Hematopoietic multipotent progenitor cell treated with erythropoietin and hydrocortisone succinate and interleukin-3 and kit ligand, for 4 days (in vitro differentiated cells): ENCODE results near the gene TEX14.
A peak's percentile ranks its signal among the peaks of the same experiment; 100 is the strongest.
"Not testable (repeated sequence)": the region's sequence is repeated elsewhere in the genome, so short reads cannot be mapped to it uniquely, and the experiment has no call there.

Experiments used
- DNase-seq: peaks from one replicate; pipeline ENCODE4 v3.0.0-alpha.2; 2015

The TEX14 gene

DNA sequence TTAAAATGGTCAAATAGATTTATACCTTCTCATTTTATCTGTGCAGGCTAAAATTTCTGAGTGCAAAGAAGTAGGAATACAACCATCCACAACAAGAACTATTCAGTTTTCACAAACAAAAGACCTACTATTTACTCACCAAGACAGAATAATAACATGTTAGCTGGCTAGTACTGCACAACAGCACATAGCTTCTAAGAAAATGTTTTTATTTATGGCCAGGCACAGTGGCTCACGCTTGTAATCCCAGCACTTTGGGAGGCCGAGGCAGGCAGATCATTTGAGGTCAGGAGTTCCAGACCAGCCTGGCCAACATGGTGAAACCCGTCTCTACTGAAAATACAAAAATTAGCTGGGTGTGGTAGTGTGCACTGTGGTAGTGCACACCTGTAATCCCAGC lies 136.7 kb downstream of the TEX14 start:
- not testable (repeated sequence) for DNase-seq

DNA sequence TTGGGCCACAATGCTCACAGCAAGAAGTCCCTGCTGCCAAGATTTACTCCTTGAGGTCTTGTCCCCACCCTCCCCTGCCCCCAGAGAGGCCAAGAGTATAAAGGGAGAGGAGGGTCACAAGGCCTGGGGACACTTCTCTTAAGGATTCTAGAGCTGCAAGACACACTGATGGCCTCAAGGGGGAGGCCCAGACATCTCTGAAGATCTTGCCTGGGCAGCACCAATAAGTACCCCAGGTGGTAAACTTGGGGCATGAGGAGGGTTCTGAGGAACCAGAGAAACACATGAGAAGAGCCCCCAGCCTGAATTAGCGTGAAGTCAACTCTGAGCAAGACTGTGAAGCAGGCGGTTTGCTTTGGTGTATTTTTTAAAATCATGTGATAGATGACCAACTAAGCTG lies 150.6 kb downstream of the TEX14 start:
- peak; percentile 64 for DNase-seq

DNA sequence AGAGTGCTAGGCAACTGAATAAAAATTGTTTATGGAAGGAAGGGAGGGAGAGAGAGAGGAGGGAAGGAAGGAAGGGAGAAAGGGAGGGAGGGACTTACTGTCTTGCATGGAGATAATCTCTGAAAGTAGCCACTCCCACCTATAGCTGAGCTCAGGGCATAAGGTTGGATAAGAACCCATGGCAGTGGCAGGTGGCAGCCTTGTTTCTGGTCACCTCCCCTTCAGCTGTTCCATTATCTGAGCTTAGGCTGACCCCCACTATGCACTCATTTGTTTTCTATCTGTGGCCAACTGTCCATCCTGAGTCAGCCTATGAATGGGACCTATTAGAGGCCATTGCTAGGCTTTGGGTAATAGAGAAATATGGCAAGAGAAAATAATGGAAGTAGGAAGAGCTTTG lies 152.1 kb downstream of the TEX14 start:
- DNase-seq = peak; percentile 35

DNA sequence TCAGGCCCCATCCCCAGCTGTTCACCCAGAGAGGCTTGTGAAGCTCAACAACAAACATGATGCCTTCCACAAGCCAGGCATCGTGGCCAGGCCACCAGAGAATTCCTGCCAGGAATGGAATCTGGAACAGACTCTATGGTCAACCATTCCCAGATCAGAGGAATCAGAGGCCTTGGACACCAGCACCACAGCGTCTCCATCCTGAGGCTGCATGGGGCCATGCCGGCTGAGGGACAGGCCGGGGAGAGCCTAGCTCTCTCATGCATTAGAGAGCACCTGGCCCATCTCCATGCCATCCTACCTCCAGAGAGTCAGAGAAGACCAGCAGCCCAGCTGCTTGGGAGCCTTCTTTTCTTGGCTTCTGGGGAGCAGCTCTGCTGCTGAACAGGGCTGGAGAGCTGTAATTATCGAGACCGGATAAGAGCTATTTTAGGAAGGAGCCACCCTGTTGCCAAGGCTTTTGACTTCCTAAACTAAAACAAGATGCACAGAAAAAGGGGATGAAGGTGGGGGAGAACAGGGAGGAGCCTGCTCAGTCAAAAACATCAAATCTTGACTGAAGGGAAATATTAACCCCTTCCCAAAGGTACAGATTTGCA lies 152.9 kb downstream of the TEX14 start:
- peak; percentile 24 for DNase-seq

DNA sequence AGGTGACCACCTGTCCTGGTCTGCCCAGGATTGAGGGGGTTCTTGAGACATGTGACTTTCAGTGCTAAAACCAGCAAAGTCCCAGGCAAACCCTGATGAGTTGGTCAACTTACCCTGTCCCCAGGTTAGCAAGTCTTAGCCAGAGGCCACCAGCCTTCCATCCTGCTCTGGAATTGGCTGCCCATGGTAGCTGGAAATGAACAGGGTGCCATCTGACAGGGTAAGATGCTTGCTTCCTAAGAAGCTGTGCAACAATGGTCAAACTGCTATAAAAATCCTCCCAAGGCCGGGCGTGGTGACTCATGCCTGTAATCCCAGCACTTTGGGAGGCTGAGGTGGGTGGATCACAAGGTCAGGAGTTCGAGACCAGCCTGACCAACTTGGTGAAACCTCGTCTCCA lies 154.6 kb downstream of the TEX14 start:
- DNase-seq = no peak

DNA sequence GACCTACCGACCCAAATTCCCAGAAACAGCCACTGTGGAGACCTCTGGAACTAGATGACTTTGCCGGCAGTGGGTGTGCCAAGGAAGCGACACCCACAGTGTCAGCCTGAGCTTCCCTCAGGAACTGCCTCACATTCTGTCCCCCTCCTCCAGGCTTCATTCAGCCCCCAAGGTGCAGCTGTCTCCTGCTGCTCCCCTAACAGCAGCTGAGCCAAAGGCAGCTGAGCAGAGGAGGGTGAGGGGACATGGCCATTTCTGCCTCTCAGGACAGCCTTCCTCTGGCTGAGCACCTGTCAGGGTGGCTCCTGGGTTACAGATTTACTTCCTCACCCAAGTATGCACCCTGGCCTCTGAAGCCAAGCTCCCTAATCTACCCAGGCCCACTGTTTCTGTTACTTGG lies 155.3 kb downstream of the TEX14 start:
- DNase-seq = no peak

DNA sequence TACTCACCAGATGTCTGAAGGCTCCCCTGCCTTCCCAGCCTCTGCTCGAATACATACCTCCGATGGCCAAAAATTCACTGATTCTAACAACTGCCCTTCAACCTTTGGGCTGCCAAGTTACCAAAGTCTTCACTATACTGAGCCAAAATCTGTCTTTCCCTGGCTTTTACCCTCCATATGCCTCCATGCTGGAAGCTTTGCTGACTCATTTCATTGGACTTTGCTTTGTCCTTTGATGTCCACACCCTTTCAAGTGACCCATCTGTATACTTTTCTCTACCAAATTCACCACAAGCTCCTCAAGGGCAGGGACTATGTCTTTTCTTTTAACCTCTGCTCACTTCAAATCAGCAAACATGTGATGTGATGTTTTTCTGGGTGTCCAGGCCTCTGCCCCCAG lies 156.4 kb downstream of the TEX14 start:
- no peak for DNase-seq

DNA sequence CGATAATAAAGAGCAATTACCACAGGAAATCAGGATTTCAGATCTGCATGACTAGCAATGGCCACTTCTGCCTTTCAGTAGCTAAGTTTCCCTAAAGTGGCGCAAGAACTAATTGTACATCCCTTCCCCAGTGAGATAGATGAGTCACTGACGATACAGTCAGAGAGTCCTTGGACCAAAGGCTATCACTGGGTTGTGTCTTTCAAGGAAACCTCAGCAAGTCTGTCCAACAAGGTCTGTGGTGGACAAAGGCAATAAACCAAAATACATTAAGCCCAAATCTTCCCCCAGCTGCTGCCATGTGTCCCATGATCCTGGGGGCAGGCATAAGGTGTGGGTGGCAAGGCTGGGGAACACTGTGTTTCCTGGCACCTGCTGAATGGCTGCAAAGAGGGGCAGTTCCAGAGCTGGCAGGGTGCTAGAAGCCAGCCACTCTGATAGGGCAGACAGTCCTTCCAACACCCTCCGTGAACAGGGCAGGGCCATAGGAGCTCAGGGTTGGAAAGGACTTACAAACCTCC lies 156.9 kb downstream of the TEX14 start:
- DNase-seq = peak; percentile 51

DNA sequence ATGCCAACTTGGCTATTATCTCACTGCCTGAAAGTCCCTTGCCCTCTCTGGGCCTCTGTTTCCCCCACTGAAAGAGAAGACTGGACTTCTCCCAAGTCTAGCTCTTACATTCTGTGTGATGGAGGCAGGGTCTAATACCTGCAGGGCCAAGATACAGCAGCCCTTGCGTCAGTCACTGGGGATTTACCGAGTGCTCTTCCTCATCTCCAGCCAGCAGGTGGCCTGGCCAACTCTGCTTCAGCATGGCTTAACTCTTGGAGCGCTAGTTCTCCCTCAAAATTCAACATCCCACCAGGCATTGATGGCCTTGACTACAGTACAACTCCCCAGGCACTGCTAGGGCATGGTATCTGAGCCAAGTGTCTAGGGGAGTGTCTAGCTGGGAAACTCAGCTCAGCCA lies 157.5 kb downstream of the TEX14 start:
- no peak for DNase-seq

DNA sequence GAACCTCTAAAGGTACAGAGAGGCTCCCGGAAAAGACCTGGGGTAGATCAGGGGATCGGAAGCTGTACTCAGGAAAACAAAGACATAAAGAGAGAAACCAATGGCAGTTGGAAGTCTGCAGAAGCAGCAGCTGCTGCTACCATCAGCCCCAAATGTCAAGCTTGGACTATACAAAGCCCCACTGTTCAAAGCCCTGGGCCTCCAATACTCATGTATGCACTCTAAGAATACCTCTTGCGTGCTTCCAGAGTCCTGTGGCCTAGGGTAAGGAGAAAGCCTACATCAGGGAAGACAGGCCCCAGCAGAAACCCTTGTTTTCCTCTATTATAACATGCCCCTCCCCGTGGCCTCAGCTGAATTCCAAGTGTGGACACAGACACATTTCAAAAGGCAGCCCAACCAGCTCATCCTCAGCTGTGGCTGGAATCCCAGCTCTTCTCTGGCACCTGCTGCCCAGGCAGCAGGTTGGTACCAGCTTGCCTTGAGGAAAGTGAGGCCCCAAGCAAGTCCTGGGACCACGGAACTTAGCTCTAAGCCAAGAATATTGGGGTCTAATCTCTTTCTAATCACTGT lies 158.1 kb downstream of the TEX14 start:
- no peak for DNase-seq

DNA sequence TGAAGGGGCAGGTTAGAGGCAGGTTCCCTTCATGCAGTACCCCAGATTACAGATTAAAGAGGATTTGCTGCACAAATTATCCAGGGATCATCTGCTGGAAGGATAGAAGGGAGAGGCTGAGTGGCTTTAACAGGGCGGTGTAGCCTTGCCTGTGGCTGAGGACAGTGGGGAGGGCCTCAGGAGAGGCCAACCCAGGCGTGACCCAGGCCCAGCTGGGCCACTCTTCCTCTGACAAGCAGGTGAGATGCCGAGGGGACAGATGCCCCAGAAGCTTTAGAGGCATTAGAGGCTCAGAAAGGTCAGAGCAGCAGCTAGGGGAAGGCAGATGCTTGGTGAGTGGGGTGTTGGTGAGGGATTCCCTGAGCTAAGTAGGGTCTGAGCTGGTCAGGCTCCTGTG lies 159.3 kb downstream of the TEX14 start:
- no peak for DNase-seq

DNA sequence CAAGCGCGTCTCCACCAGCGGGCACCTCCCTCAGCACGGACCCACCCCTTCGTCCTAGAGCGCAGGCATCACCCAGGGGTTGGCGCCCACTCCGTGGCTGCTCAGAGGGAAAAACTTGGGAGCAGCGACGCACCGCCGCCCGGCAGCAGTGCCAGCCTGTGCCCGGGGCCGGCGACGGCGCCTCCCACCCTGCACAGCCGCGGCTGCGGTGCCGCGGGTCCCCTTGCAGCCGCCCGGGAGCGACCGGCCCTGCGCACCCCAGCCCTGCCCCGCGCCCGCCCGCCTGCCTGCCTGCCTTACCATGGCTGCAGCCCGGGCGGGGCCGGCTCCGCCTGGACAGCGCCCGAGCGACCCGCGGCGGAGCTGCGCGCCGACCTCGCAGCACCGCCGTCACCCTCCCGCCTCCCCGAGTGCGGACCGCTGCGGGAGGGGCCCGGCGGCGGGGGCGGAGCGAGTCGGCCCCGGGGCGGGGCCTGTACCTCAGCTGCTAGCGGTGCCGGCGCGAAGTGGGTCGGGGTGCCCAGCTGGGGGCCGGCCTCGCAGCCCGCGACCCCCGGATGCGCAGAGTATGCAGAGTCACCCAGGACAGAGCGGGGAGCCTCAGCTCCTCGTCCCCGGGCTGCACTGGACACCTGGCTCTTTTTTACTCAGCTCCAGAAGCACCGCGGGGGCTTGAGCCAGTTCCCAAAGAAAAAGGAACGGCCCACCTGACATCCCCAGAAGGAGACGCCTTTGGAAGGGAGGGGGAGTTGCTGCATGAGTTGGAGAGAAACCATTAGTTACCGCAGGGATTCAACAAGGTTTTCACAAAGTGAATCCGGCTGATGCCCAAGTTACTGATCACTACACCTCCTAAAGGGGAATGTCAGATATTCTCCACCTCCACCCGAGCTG lies 159.9 kb downstream of the TEX14 start:
- DNase-seq = peak; percentile 72

DNA sequence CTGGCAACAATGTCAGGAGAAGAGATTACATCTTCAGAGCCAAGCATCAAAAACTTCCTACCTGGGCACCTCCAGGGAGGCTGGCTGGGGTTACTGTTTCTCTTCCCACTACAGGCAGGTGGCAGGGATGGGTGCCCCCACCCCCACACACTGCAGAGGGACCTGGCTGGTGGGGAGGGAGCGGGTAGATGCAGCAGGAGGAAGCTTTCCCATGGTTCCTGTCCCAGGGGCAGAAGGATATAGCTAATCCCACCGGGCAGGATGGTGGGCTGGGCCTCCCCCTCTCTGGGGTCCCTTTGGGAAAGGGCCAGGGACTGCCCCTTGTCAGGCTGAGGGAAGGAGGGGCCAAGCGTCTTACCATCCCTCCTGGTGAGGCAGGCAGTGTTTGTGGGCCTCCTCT lies 160.7 kb downstream of the TEX14 start:
- no peak for DNase-seq

DNA sequence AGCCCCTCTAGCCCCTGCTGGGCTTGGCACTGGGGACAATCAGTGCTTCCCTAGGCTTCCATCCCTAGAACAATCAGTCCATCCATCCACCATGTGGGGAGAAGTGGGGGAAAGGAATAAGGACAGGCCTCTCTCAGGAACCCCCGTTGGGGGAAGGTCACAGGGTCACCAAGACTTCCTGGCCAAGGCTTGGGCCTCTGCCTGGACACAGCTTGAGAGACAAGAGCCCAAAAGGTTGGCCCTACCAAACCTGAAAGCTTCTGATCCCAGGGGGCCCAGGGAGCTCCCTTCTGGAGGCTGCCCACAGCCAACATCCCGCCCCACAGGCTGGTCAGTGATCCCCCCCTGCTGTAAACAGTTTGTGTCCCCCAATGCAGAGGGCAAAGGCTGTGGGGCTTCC lies 161.2 kb downstream of the TEX14 start:
- no peak for DNase-seq

DNA sequence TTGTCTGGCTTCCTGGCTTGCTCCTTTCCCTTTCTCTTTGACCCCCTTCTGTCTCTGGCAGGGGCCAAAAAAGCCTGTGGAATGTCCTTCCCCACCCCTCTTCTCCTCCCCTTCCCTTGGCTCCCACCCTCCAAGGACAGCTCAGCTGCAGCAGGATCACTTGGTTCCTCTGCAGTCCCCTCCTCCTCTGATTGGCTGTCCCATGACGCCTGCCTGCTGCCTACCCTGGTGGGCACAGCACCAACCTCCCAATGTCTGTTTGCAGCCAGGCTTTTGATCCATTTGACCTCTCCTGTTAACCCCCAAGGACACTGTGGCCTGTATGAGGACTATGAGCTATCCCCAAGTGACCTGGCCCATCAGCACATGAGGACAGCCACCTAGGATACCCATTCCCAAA lies 162.6 kb downstream of the TEX14 start:
- no peak for DNase-seq

DNA sequence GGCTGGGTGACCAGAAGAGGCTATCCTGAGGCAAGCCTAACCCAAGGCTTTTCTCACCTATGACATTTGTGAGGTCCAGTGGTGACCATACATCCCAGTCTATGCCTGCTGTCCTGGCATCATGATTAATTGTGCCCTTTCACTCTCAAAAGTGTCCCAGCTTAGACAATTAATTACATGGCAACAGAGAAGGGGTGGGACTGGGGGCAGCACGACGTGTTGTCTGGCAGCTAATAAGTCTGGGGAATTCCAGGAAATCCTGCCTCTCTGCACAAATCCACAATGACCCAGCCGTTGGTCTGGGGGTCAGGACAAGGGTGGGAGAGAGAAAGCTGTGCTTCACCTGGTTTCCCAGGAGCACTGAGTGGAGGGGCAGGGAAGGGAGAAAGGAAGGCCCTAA lies 163.4 kb downstream of the TEX14 start:
- DNase-seq = no peak

DNA sequence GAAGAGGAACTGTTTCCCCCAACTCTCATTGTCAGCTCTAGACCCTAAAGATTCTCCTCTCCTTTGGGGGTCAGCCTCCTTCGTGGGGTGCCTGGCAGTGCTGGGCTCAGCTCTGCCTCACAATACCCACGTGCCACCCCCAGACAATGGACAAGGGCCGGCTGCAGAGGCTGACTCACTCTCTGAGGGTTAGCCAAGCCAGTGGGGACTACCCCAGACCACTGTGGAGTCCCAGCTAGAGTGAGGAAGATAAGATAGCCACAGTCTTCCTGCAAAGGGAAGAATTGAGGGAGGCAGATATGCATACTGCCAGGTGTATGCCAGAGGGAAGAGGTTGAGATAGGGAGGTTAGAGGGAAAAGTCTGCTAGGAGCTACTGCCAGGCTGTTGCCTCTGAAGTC lies 163.9 kb downstream of the TEX14 start:
- DNase-seq = peak; percentile 56

DNA sequence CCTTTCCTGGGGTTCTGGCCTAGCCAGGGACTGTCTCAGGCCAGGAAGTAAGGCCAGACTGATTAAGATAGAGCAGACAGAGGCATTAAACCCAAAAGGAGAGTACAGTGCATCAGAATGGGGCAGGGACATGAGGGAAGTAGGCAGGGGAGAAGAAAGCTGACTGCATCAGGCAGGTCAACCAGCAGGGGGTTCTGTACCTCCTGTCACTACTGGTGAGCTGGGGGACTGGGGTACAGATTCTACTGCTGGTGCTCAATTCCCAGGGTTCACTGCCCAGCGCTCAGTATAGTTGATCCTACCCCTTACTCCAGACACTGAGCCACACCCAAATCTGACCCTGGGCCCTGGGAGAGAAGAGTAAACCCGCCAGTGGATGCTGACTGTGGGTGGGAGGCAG lies 164.5 kb downstream of the TEX14 start:
- peak; percentile 60 for DNase-seq

DNA sequence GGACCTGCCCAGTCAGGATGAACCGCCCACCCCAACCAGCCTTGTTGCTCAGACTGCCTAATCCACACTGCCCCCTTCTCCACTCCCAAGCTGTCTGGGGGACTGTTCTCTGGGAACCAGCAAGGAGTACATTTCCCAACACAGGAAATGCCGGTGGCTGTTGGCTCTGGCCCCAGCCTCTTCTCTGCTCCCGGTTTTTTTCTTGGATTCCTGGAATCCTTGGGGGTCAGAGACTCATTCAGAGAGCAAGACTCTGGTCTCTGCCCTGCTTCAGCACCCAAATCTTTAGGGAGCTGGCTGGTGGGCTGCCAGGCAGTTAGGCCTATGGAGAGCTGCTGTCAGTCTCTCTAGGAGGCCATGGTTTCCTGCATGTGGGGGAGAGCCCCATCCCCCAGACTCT lies 166.6 kb downstream of the TEX14 start:
- DNase-seq = no peak

DNA sequence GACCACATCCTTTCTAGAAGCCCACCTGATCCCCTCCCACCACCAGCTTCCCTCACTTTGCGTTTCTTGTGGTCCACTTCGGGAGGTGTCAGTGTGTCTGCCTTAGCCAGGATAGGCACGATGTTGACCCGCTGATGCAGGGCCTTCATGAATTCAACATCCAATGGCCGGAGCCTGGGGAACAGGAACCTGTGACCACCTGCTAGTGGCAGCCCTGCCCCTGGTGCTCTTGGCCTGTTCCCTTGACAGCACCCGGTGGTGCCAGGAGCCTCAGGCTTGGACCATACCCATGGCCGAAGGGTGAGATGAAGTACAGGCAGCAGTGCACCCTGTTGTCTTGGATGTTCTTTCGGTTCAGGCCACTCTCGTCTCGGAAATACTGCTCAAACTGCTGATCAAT lies 170.2 kb downstream of the TEX14 start:
- no peak for DNase-seq

DNA sequence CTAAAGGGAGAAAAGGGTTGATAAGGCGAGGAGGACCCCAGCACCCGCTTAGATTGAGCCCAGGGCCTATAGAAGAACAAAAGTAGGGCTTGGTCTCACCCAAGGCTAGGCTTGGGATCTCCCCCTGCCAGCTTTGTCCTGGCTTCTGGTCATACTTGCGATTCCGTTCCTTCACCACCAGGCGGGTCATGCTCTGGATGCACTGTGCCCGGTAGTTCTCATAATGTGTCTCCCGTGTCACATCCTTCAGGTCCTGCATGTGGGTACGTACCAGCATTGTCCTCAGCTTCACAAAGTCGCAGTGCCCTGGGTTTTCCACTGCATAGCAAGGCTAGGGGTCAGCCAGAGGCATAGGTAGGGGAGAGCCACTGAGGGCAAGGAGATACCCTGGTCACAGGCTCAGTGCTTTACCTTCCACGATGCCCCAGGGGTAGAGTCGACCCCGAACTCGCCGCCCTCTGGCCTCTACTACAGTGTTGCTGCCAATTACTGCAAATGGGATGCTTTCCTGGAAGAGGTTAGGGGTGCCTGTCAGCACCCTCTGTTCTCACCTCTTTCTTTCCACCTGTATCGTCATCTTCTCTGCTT lies 170.9 kb downstream of the TEX14 start:
- peak; percentile 76 for DNase-seq

DNA sequence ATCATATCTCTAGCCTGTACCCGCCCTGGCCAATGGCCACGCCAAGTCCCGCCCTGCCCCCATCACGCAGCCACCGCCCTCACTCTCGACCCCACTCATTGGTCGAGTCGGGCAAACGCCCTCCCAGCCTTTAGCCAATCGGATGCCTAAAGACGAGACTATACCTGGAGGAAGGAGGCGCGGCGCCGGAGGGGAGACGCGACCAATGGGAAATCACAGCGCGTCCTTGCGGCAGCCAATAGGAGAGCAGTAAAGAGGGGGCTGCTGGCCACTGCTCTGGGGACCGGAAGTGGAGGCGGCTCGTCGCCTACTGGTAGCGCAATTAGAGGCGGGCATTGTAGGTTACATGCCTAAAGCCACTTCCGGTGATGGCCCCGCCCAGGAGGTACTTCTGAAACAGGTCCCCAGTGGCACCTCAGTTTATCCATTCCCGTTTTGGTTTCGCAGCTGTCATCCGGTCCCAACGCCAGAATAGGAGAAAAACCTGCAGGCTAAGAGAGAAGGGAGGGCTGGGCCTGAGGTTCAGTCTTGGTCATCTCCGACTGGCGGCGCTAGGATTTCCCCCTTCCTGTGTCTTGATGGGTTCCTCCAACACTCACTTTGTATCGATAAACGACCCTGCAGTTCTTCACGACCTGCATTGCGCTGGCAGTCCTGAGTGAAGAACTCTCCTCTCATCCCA lies 173.8 kb downstream of the TEX14 start:
- peak; percentile 100 for DNase-seq

DNA sequence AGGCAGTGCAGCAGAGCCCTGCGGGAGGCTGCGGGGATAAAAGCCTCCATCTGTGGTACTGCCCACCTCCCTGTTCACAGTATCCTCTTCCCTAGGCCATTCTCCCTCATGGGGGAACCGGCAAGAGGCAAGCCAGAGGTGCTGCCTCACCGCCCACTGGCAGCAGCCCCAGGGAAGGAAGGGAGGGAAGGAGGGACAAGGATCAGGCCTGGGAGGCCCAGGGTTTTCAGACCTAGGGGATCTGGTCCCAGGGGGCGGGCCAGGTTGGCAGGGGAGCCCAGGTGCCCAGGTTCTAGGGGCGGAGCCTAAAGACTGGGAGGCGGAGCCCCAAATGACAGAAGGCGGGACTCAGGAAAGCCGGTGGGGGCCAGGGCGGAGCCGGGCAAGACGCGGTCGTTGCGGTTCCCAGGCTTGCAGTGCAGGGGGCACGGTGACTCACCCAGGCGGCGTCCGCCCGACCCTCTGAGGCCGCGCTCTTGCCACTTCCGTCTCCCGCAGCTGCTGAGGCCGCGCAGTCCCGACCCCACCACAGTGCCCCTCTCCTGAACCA lies 174.4 kb downstream of the TEX14 start:
- DNase-seq = no peak
